ENCODE results near the gene ARHGAP24. TPM values are rescaled to one million over a fixed set of nuclear protein-coding genes. Genes with fewer than 3 reads are reported as not detected.
"Not testable (repeated sequence)": the region's sequence is repeated elsewhere in the genome, so short reads cannot be mapped to it uniquely, and the experiment has no call there.

Gene ARHGAP24
- total RNA-seq, 1 experiment from 2014 or later = 4.6 TPM

DNA sequence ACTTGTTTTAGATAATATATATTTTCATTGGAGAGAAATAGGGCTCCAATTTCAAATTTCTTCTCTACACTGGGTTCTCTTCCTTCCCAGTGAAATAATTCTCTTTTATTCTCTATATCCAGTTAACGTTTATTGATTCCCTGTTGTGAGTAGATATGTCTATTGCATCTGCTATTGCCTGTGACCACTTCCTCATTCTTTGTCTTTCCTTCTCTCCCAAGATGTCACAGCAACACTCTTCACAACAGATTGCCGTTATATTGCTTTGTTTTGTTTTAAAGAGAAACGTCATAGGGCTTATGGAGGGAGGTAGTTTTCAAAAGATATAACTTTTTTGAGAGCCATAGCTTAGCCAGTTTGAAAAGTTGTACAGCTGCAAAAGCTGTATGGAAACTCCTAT is 343.8 kb downstream of the ARHGAP24 start:
- no peak for DNase-seq (ENCODE audit: low spot score)
- in situ Hi-C loops (cut with HindIII; ENCODE audit: low sequenced_read_pairs) = no loop called here

DNA sequence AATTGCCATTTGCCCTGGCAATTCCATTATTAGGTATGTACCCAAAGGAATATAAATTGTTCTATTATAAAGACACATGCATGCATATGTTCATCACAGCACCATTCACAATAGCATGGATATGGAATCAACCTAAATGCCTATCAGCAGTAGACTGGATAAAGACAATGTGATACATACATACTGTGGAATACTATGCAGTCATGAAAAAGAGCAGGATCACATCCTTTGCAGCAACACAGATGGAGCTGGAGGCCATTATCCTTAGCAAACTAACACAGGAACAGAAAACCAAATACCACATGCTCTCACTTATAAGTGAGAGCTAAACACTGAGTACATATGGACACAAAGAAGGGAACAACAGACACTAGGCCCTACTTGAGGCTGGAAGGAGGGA is 345.2 kb downstream of the ARHGAP24 start:
- DNase-seq (ENCODE audit: low spot score); in situ Hi-C loops (cut with HindIII; ENCODE audit: low sequenced_read_pairs): not testable (repeated sequence)

DNA sequence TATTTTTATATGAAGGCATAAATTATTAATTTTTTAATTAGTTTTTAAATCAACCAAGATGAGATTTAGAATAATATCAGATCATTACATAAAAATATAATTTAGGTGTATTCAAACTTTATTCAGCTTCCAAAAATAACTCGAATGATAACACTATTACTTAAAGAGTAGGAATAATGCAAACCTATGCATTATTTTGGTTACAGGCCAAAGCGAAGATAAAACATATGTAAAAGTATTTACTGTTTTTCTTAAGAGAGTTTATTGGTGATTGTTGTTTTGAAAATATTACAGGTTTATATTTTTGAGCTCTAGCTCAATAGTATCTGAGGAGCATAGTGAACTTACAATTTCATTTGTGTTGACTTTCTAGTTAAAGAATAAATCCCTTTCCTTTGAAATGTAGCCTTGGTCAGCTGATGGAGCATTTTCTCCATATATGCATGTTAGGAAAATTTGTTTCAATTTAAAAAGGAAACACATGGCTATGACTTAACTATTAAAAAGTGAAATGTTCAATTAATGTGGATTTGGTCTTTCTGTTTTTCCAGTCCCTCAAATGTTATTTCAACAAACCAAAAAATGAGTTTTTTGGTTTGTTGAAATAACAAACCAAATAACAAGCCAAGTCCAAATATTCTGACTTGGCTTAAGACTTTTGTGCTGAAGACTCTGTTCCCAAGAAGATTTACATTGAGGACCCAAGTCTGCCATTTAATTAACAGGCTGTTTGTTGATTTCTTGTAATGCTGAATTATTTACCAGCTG is 346.9 kb downstream of the ARHGAP24 start:
- DNase-seq (ENCODE audit: low spot score) = no peak
- in situ Hi-C loops (cut with HindIII; ENCODE audit: low sequenced_read_pairs) = no loop called here

DNA sequence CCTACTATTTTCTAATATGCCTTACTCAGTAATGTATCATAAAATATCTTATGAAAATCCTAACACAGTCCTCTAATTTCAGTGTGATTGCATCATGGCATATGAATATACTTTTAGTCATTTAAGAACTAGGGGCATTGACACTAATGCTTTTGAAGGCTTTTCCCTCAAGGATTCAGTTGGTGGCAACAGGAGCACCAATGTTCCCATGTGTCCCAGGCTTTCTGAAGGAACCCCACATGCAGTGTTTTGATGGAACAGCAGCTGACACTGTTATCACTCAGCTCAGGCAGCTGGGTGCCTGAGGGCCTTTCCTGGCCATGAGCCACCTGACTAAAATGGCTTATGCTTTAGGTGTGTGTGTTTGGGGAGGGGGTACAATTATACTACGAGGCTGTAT is 348.3 kb downstream of the ARHGAP24 start:
- in situ Hi-C loops (cut with HindIII; ENCODE audit: low sequenced_read_pairs) = no loop called here
- DNase-seq (ENCODE audit: low spot score) = no peak

DNA sequence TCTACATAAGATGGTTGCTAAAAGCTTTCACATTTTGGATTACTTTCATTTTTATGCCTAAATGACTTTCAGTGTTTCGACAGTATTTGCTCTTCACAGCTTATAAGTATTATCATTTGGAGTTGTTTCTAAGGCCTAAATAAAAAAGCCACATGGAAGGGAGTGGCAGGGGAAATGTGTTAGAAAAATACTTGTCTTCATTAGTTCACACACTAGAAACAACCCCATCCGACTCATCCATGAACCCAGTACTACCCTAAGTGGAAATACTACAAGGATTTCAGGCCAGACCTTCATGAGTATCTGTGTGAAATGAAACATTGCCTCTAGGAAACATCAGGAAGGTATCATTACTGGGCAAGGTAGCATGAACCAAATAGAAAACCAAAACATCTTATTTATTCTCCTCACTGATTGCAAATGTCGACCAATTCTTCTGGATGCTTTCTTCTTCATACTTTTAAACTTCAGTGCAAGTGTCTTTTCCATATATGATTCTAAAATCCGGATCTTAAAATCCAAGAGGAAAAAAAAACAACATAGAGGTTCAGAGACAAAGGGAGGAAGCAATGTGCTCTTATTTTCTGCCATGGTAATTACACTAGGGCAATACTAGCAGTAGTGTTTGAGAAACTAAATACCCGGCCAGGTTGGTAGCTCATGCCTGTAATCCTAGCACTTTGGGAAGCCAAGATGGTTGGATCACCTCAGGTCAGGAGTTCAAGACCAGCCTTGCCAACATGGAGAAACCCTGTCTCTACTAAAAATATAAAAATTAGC is 349.4 kb downstream of the ARHGAP24 start:
- no peak for DNase-seq (ENCODE audit: low spot score)
- in situ Hi-C loops (cut with HindIII; ENCODE audit: low sequenced_read_pairs) = no loop called here

DNA sequence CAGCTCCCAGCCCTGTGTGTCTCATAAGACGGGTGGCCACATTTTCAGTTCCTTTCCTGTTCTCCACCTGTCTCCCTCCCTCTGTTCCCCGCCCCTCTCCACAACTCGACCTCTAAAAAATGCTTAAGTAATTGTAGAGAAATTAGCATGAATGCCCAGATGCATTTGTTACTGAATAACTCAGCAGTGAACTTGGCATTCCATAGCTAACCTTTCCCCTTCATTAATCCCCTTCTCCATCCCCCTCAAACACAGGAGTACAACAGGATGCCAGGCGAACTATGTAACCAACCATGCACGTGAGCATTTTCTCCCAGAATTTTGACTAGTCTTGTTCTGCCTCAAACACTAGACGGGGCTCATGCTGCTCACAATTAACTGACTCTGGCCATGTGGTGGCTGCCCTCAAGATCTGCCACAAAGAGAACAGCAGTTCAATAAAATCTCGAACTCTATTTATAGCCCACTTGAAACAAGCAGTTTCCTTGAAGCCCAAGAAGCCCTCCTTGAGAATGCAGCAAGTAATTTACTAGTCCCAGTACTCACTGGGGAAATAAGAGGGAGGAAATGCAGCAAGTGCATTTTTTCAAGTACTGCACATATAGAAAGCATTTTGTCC is 351.2 kb downstream of the ARHGAP24 start:
- DNase-seq (ENCODE audit: low spot score) = peak; percentile 5
- in situ Hi-C loops (cut with HindIII; ENCODE audit: low sequenced_read_pairs) = no loop called here

DNA sequence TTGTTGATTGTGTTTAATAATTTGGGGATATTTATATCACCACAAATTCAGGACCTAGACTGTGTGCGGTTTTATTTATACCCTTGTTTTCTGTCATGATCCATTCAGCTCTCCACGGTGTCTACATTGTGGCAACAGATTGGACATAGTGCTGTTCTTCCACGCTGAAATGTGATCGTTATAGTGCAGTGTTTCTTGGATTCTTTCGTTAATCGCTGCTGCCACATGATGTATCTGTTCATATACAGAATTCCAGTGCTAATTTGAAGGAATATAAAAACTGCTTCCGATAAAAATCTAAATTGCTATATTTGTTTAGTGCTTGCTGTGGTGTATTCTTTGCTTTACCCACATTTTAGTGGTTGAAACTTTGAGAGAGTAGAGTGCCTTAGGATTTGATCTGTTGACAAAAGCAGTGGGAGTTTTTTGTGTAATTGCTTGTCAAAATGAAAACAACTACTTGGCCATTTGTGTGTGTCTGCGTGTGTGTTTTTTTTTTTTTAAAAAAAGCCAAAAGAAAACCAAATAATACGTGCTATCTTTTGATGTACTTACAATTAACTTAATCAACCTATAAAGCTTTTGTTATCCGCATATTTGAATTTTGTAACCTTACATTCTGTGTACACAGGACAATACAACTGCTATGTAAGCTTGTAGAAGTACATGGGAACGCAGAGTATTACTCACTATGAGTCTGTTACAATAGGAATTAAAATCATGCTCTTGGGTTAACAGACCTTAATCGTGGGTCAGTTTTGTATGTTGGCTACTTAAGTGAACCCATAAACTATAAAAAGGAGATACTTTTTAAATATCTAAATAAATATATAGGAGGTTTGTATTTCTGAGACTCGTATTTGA is 353.3 kb downstream of the ARHGAP24 start:
- peak; percentile 13 for DNase-seq (ENCODE audit: low spot score)
- in situ Hi-C loops (cut with HindIII; ENCODE audit: low sequenced_read_pairs) = no loop called here

DNA sequence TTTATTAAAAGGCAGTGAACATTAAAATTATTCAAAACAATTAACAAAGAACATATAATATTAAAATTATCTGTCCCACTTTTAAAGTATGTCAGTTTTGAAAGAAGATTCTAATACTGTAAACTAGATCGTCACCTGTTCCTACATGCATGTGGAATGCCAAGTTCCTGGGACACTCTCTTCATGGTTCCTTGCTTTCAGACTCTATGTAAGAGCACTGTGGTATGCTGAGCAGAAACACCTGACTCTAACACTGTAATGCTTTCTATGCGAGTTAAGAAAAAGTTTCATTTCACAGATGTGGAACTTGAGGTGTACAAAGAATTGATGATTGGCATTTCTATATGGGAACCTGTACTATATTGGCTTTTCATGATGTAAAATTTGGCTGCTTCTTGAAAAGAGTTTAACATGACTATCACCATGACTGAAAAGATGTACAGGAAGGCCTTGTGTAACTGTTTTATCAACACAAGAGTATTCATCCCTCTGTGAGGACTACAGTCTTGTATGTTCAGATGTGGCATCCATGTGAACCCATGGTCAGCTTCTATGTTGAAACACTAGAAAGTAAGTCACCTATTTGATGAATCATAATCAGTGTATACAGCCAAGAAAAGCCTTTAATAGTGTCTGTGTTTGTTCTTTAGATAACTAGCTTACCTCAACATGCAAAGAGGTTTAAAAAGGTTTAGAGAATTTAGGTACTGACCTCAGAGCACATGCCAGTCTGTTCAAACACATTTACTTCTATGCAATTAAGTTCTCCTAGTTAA is 354.5 kb downstream of the ARHGAP24 start:
- in situ Hi-C loops (cut with HindIII; ENCODE audit: low sequenced_read_pairs) = no loop called here
- no peak for DNase-seq (ENCODE audit: low spot score)

DNA sequence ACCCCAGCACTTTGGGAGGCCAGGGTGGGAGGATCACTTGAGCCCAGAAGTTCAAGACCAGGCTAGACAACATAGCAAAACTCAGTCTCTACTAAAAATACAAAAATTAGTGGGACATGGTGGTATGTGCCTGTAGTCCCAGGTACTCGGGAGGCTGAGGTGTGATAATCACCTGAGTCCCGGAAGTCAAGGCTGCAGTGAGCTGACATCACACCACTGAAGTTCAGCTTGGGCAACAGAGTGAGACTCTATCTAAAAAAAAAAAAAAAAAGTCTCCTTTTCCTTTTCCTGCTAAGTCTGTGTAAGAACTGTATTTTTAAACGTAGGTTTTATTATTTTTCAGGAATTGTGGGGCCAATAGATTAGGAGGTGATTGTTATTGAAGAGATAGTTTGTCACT is 356.7 kb downstream of the ARHGAP24 start:
- no peak for DNase-seq (ENCODE audit: low spot score)
- in situ Hi-C loops (cut with HindIII; ENCODE audit: low sequenced_read_pairs) = no loop called here

DNA sequence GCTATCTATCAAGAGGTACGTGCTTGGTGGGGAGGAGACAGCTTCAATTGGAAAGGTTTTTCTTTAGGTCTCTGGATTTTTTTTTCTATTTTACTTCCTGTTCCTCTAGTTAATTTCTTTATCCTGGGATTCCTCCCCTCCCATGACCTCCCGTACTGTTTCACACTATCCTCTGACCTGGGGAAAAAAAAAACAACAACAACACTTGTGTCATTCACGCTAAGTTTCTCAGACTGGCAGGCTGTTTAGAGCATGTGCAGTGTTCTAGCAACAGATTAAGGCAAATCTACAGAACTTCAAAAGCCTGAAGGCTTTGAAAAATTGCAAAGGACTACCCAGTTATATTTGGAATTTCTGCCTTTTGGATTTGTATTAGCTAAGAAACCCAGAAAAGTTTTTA is 358.4 kb downstream of the ARHGAP24 start:
- DNase-seq (ENCODE audit: low spot score) = no peak
- in situ Hi-C loops (cut with HindIII; ENCODE audit: low sequenced_read_pairs) = no loop called here

DNA sequence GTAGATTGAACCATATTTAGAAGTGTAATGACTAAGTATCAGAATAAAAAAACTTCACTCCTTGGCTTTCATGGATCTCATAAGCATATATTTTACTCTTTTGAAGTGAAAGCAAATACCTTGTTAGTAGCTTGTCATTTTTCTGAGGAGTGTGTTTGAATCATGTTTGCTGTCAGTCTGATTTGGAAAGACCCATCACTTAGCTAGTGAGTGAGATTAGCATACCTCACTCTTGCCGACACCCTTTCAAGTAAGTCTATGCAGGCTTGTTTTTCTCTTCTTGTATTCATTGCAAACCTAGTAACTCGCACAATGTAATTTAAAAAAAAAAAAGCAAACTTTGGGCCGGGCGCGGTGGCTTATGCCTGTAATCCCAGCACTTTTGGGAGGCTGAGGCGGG is 360.0 kb downstream of the ARHGAP24 start:
- DNase-seq (ENCODE audit: low spot score) = no peak
- in situ Hi-C loops (cut with HindIII; ENCODE audit: low sequenced_read_pairs) = no loop called here

DNA sequence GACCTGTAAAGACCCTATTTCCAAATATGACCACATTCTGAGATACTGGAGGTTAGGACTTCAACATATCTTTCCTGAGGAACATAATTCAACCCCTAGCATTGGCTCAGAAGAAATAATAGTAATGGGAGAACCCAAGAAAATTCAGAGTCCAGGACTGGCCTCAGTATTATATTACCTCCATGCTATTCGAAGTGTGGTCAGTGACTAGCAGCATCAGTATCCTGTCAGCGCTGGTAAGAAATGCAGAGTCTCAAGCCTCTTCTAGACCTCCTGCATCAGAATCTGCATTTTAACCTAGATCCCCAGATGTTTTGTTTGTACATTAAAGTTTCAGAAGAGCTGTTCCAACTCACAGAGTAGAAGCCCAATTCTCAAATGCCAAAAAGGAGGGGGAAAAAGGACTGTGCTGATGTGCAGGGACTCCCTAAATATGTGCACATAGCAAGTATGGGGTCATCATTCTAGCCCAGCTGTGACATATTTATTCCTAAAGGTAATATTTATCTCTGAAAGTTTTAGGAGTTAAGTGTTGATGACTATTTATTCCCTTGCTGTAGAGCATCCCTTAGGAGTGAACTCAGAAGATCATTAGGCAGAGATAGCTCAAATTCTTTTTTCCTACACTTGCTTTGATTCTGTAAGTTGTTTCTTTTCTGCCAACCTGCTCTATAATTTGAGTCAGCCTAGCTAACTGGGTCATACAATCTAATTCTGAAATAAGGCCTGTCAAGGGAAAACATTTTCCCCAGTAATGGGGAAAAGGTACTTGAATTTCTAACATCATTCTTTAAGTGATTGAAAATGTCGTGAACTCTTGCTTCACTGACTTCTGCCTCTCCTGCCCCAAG is 361.9 kb downstream of the ARHGAP24 start:
- in situ Hi-C loops (cut with HindIII; ENCODE audit: low sequenced_read_pairs) = no loop called here
- no peak for DNase-seq (ENCODE audit: low spot score)

DNA sequence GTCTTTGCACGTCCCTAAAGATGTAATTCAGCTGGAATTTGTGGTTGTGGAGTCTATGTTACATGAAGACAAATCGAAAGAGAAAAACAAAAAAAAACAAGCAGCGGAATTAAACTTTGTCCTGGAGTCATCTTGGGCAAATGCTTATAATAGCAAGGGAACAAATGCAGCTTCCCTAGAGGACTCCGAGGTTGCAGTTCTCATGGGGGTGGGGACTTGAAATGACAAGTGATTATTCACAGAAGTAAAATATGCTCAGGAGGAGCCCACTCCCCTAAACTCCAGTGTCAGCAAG is 362.4 kb downstream of the ARHGAP24 start:
- in situ Hi-C loops (cut with HindIII; ENCODE audit: low sequenced_read_pairs) = no loop called here
- DNase-seq (ENCODE audit: low spot score) = no peak

DNA sequence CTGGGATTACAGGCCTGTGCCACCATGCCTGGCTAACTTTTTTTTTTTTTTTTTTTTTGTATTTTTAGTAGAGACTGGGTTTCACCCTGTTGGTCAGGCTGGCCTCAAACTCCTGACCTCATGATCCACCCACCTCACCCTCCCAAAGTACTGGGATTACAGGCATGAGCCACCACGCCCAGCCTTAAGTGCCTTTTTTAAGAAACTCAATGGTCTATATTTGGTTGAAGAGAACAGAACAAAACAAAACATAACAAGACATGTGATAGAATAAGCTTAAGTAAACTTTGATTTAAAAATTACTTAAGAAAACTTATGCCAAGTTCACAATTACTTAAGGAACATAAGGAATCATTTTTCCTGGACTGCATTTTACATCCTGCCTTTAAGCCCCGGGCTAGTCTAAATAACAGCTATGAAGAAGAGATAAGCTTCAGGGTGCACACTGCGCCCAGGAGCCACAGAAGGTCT is 365.1 kb downstream of the ARHGAP24 start:
- DNase-seq (ENCODE audit: low spot score); in situ Hi-C loops (cut with HindIII; ENCODE audit: low sequenced_read_pairs): not testable (repeated sequence)

DNA sequence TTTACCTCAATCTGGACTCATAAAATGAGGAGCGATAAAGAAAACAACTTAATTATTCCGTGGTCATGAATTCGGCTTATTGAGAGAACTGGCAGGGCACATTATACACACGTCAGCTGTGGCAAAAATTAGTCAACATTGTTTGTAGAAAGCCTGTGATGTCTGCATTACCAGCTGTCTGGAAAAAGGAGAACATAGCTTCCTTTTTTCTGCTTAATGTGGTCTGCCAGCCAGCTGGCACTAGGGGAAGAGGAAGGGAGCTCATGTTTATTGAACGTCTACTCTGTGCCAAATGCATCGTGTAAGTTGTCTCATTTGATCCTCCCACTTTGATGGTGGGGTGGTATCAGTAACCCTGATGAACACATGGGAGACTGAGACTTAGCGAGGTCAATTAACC is 367.6 kb downstream of the ARHGAP24 start:
- DNase-seq (ENCODE audit: low spot score) = no peak
- in situ Hi-C loops (cut with HindIII; ENCODE audit: low sequenced_read_pairs) = no loop called here

DNA sequence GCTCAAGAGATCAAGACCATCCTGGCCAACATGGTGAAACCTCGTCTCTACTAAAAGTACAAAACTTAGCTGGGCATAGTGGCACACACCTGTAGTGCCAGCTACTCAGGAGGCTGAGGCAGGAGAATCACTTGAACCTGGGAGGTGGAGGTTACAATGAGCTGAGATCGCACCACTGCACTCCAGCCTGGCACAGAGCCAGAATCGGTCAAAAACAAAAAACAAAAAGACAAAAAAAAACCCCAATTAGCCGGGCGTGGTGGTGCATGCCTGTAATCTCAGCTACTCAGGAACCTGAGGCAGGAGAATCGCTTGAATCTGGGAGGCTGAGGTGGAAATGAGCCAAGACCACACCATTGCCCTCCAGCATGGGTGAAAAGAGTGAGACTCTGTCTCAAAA is 378.8 kb downstream of the ARHGAP24 start:
- in situ Hi-C loops (cut with HindIII; ENCODE audit: low sequenced_read_pairs); DNase-seq (ENCODE audit: low spot score): not testable (repeated sequence)

DNA sequence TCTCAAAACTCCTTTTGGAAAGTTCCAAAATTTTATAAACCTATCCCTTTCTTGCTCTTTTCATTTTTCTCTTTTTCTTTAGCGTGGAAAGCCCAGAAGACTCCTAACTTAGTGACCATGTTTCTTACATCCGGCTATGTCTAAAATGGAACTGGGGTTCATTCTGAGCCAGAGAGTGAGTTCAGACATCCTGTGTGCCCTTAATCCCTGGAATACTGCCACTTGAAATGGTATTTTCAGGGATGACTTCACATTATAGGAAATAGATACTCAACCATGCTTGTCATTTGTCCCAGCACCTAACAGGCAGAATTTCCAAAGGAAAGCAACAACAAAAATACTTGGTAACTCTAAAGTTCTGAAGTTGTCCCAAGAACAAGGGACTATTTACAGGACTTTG is 379.6 kb downstream of the ARHGAP24 start:
- no peak for DNase-seq (ENCODE audit: low spot score)
- in situ Hi-C loops (cut with HindIII; ENCODE audit: low sequenced_read_pairs) = no loop called here

All from G401 (cell line).